Tibial nerve (tissue), 4 donors: Measurements from ENCODE around the gene SERPINC1. TPM values are rescaled to one million over a fixed set of nuclear protein-coding genes. Genes with fewer than 3 reads are reported as not detected.
"Not testable (repeated sequence)": the region's sequence is repeated elsewhere in the genome, so short reads cannot be mapped to it uniquely, and the experiment has no call there.

Experiments used
- DNase-seq, 2 donors: peaks; one replicate each; pipeline ENCODE4 v3.0.0-alpha.2; 2019; ENCODE audit warnings: low spot score in 2 of 2
- H3K27ac ChIP-seq, 4 donors: fragments of 200-600 bp; sonication (generic) in 3 of 4; one replicate each; pipeline ENCODE4 v1.5.1; 2017 to 2019; ENCODE audit warnings: mild to moderate bottlenecking in 1 of 4
- H3K27me3 ChIP-seq, 2 donors: fragments of 200-600 bp; sonication (generic) in 1 of 2; one replicate each; pipeline versions ENCODE4 v1.5.1 to v1.6.0; 2017 to 2019
- H3K36me3 ChIP-seq, 3 donors: fragments of 200-600 bp; sonication (generic); one replicate each; pipeline ENCODE4 v1.5.1; 2018 to 2019
- H3K4me1 ChIP-seq, 4 donors: fragments of 200-600 bp; sonication (generic) in 3 of 4; one replicate each; pipeline ENCODE4 v1.5.1; 2017 to 2019
- H3K4me3 ChIP-seq, 4 donors: fragments of 200-600 bp; sonication (generic) in 3 of 4; one replicate each; pipeline ENCODE4 v1.5.1; 2017 to 2019; ENCODE audit warnings: mild to moderate bottlenecking in 1 of 4, moderate library complexity in 1 of 4
- H3K9me3 ChIP-seq, 4 donors: fragments of 200-600 bp; sonication (generic) in 3 of 4; one replicate each; pipeline ENCODE4 v1.5.1; 2017 to 2019
- EP300 ChIP-seq, 2 donors: sonication (generic); formaldehyde crosslinking; IDR thresholded peaks; one replicate each; pipeline ENCODE4 v1.6.1; 2017; ENCODE audit warnings: antibody characterized with exemption in 2 of 2, mild to moderate bottlenecking in 1 of 2
- POLR2A ChIP-seq, 2 donors: fragments of 450-650 bp; IDR thresholded peaks; one replicate each; pipeline ENCODE4 v1.6.1; 2017; ENCODE audit warnings: antibody characterized with exemption in 2 of 2, mild to moderate bottlenecking in 2 of 2, moderate library complexity in 2 of 2
- WGBS, 2 donors: methylation state at CpG; one replicate each; pipeline ENCODE4 v1.1.5; 2018; 5-methylcytosine and 5-hydroxymethylcytosine counted together
- total RNA-seq, 4 donors: library from RNA; depleted of rRNA; stranded (reverse); fragments of >200 nt; gene quantifications; one replicate each; pipeline ENCODE4 v1.1.0, GENCODE V29; 2016
- TF ChIP-seq, protein P1 (sequence below), 5 experiments: fragments of 200-600 bp in 3 of 5; fragments of 450-650 bp in 2 of 5; sonication (generic) in 3 of 5; IDR thresholded peaks; one replicate each; pipeline ENCODE4 v1.5.1; 2016 to 2019; ENCODE audit warnings: antibody characterized with exemption in 5 of 5, mild to moderate bottlenecking in 3 of 5, moderate library complexity in 2 of 5

Gene SERPINC1
- total RNA-seq, 4 donors from 2014 or later = not detected

DNA sequence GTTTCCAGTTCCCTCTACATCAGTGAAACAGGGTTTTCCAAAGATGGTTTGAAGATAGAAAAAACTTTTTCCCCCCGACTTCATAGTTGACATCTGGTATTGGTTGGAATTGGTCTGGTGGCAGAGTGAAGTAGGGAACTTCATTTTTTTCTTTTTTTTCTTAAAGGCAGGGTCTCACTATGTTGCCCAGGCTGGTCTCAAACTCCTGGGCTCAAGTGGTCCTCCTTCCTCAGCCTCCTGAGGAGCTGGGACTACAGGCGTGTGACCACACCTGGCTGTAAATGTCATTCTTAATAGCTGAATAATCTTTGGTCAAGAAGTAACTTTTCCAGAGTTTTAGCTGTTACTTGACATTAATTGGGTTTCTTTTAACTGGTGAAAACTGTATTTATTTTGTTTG is 27.2 kb downstream of the SERPINC1 start:
- Histone ChIP-seq H3K4me1 (no peaks in the 10 kb centered on the region), H3K27me3 (no peaks in the 10 kb centered on the region), H3K4me3 (no peak overlapping the region), H3K27ac (no peak overlapping the region), H3K9me3 (no peaks in the 10 kb centered on the region), H3K36me3 (peaks cover 0 to 52% (median 0%) of the 10 kb centered on the region in 3 donors)
- DNase-seq = no peak
- TF ChIP-seq EP300 (IDR thresholded peaks at IDR 0.05) = no peak
- TF ChIP-seq, protein P1, sequence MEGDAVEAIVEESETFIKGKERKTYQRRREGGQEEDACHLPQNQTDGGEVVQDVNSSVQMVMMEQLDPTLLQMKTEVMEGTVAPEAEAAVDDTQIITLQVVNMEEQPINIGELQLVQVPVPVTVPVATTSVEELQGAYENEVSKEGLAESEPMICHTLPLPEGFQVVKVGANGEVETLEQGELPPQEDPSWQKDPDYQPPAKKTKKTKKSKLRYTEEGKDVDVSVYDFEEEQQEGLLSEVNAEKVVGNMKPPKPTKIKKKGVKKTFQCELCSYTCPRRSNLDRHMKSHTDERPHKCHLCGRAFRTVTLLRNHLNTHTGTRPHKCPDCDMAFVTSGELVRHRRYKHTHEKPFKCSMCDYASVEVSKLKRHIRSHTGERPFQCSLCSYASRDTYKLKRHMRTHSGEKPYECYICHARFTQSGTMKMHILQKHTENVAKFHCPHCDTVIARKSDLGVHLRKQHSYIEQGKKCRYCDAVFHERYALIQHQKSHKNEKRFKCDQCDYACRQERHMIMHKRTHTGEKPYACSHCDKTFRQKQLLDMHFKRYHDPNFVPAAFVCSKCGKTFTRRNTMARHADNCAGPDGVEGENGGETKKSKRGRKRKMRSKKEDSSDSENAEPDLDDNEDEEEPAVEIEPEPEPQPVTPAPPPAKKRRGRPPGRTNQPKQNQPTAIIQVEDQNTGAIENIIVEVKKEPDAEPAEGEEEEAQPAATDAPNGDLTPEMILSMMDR (IDR thresholded peaks at IDR 0.05) = no peak
- TF ChIP-seq POLR2A (IDR thresholded peaks at IDR 0.05) = no peak
- WGBS, 2 donors = 98% methylated on average over 2 of the region's 2 CpGs

DNA sequence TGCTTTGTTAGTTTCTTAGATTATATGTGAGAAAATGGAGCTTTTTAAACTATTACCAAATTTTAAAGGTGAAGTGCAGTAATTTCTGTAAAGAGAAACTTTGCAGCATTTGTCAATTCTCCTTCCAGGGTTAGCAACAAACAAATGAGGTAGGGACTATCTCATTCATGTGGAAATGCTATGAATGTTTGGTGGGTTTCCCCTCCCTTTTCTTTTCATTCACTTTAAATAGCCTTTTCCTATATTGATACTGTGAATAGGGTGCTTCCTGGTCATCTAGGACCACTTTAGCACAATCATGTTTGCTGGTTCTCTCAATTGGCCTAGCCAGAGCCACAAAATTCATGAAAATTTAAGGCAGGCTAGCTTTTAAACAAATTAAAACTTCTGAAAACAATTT is 28.4 kb downstream of the SERPINC1 start:
- DNase-seq = no peak
- Histone ChIP-seq H3K4me3 (no peak overlapping the region), H3K27me3 (no peaks in the 10 kb centered on the region), H3K27ac (no peak overlapping the region), H3K9me3 (no peaks in the 10 kb centered on the region), H3K4me1 (no peaks in the 10 kb centered on the region), H3K36me3 (peaks cover 0 to 42% (median 0%) of the 10 kb centered on the region in 3 donors)
- no peak for TF ChIP-seq POLR2A (IDR thresholded peaks at IDR 0.05)
- TF ChIP-seq EP300 (IDR thresholded peaks at IDR 0.05) = no peak
- TF ChIP-seq, protein P1 (IDR thresholded peaks at IDR 0.05) = no peak

DNA sequence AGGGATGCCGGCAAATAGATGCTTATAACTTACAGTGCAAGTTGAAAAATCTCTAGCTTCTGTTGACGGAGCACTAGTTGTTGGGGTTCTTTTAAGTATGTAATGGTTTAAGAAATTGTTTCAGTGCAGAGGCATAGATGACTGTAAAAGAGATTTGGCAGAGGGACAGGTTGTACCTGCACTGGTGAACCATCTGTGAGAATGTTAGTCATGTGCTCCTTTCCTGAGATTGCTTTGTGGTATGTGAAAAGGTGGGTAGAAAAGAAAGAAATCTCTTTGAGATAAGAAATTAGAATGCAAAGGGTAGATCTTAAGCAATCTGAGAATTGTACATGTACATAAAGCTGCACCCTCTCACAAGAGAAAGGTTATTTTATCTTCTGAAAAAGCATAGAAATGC is 29.5 kb downstream of the SERPINC1 start:
- Histone ChIP-seq H3K4me3 (no peak overlapping the region), H3K27ac (no peak overlapping the region), H3K9me3 (no peaks in the 10 kb centered on the region), H3K4me1 (no peaks in the 10 kb centered on the region), H3K36me3 (peaks cover 0 to 36% (median 0%) of the 10 kb centered on the region in 3 donors), H3K27me3 (no peaks in the 10 kb centered on the region)
- DNase-seq = no peak
- 95 to 97% methylated on average over 2 of the region's 2 CpGs for WGBS, 2 donors
- TF ChIP-seq, protein P1 (IDR thresholded peaks at IDR 0.05) = no peak
- TF ChIP-seq POLR2A (IDR thresholded peaks at IDR 0.05) (no peak), EP300 (IDR thresholded peaks at IDR 0.05) (no peak)

DNA sequence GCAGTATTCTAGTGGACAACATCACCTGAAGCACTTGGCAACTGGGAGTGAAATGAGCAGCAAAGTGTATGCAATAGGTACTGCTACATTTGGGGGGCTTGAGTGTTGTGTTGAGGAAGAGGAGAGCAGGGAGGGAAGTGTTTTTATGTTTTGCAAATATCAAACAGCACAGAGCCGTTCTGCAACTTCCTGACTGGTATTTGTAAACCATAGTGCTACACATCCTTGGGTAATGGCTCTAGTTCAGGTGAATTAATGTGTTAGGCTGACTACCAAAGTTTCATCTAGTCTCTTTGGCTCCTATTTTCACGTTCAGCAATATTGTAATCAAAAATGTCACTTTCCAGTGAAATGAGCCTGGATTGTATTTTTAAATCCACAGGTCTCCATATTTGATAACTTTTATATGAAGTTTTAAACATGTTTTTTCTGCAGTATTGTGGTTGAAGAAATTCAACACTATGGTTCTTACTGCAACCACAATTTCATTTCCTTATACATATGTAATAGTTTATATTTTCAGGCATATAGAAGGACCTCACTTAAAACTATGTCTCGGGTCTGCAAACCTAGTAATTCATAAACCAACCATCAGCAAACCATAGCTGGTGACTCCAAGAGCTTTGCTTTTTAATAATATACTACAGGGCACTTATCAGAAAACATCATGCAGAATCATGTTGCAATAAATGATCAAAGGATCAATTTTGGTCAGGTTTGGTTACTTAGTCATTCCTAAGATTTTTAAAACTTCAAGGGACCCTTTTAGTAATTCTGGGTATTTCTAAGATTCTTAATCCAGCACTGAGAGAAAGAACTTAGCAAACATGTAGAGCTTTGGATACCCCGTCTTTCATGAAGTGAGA is 30.1 kb downstream of the SERPINC1 start:
- WGBS, 2 donors = 82 to 86% methylated on average over 4 of the region's 4 CpGs
- Histone ChIP-seq H3K4me3 (no peak overlapping the region), H3K27me3 (no peaks in the 10 kb centered on the region), H3K9me3 (no peaks in the 10 kb centered on the region), H3K27ac (no peak overlapping the region), H3K36me3 (peaks cover 0 to 36% (median 0%) of the 10 kb centered on the region in 3 donors), H3K4me1 (no peaks in the 10 kb centered on the region)
- TF ChIP-seq, protein P1 (IDR thresholded peaks at IDR 0.05) = no peak
- TF ChIP-seq POLR2A (IDR thresholded peaks at IDR 0.05) = no peak
- TF ChIP-seq EP300 (IDR thresholded peaks at IDR 0.05) = no peak
- DNase-seq = no peak

DNA sequence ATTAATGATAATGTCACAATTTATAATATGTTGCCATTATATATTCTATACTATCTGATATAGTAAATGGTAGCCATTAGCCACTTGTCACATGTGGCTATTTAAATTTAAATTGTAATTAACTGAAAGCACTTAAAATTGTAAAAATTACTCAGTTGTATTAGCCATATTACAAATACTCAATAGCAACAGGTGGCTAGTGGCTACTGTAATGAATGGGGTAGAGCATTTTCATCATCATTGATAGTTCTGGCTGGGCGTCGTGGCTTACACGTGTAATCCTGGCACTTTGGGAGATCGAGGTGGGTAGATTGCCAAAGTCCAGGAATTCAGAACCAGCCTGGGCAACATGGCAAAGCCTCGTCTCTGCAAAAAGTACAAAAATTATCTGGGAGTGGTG is 32.4 kb downstream of the SERPINC1 start:
- H3K4me1 ChIP-seq = no peaks in the 10 kb centered on the region
- WGBS, 2 donors = 94 to 96% methylated on average over 5 of the region's 5 CpGs
- H3K4me3 ChIP-seq = no peak overlapping the region
- no peak for DNase-seq
- peaks cover 0 to 50% (median 0%) of the 10 kb centered on the region in 3 donors for H3K36me3 ChIP-seq
- H3K27me3 ChIP-seq = no peaks in the 10 kb centered on the region
- no peaks in the 10 kb centered on the region for H3K9me3 ChIP-seq
- H3K27ac ChIP-seq = no peak overlapping the region
- no peak for TF ChIP-seq EP300 (IDR thresholded peaks at IDR 0.05)
- TF ChIP-seq, protein P1 (IDR thresholded peaks at IDR 0.05) = no peak
- no peak for TF ChIP-seq POLR2A (IDR thresholded peaks at IDR 0.05)

DNA sequence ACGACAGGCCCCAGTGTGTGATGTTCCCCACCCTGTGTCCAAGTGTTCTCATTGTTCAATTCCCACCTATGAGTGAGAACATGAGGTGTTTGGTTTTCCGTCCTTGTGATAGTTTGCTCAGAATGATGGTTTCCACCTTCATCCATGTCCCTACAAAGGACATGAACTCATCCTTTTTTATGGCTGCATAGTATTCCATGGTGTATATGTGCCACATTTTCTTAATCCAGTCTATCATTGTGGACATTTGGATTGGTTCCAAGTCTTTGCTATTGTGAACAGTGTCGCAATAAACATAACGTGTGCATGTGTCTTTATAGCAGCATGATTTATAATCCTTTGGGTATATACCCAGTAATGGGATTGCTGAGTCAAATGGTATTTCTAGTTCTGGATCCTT is 36.0 kb downstream of the SERPINC1 start:
- WGBS, 2 donors = 86 to 91% methylated on average over 4 of the region's 4 CpGs
- H3K27ac ChIP-seq, H3K27me3 ChIP-seq, DNase-seq, H3K4me3 ChIP-seq, H3K4me1 ChIP-seq, H3K9me3 ChIP-seq: not testable (repeated sequence)
- peaks cover 0 to 56% (median 0%) of the 10 kb centered on the region in 3 donors for H3K36me3 ChIP-seq
